T-cell (primary cell): Measurements from ENCODE around the gene C1orf141. TPM values are rescaled to one million over a fixed set of nuclear protein-coding genes. Genes with fewer than 3 reads are reported as not detected.
A peak's percentile ranks its signal among the peaks of the same experiment; 100 is the strongest.

Experiments
- ATAC-seq, 4 experiments: fragments of 200-7000 bp in 3 of 4; fragments of 150-1000 bp in 1 of 4; cut with Tn5 transposase; replicated peaks in 1 of 4; 1 replicate in 3 of 4; 2 replicates in 1 of 4; pipeline ENCODE4 v1.10.0; 2021; ENCODE audit warnings: moderate library complexity in 3 of 4, mild to moderate bottlenecking in 2 of 4, moderate number of reproducible peaks in 1 of 4
- CTCF ChIA-PET, 2 donors: fragments of 300-600 bp; sonication (Branson Sonifier 250); formaldehyde crosslinking; loops; one replicate each; lab custom pipeline; 2022; ENCODE audit warnings: antibody characterized with exemption in 2 of 2; lab: Charles Lee
- POLR2A ChIA-PET, 2 donors: fragments of 300-600 bp; sonication (Branson Sonifier 250); formaldehyde crosslinking; loops; one replicate each; lab custom pipeline; 2022; ENCODE audit warnings: antibody characterized with exemption in 2 of 2; lab: Charles Lee
- DNase-seq, 35 experiments: peaks; one replicate each; pipeline versions ENCODE4 v3.0.0 to v3.0.0-alpha.2; 2013 to 2023
- H3K27ac ChIP-seq: one replicate; pipeline ENCODE4 v1.5.1; 2013; ENCODE audit warnings: low read length
- H3K27me3 ChIP-seq, 2 experiments: replicated peaks in 1 of 2; 1 replicate in 1 of 2; 2 replicates in 1 of 2; pipeline versions ENCODE4 v1.6.1 to v1.7.0; 2013; ENCODE audit warnings: low read length in 1 of 2, mixed read lengths in 1 of 2; ENCODE audit not compliant: control insufficient read depth in 2 of 2, insufficient read depth in 2 of 2; ENCODE audit errors: extremely low read depth in 1 of 2
- H3K36me3 ChIP-seq, 2 donors: 1 replicate in 1 of 2; 2 replicates in 1 of 2; pipeline versions ENCODE4 v1.6.1 to v1.7.0; 2013; ENCODE audit warnings: low read length in 1 of 2; ENCODE audit not compliant: control insufficient read depth in 2 of 2, insufficient read depth in 1 of 2; ENCODE audit errors: extremely low read depth in 1 of 2
- H3K4me1 ChIP-seq, 2 experiments: 1 replicate in 1 of 2; 2 replicates in 1 of 2; pipeline versions ENCODE4 v1.6.1 to v1.7.0; 2013; ENCODE audit warnings: low read length in 2 of 2, mixed read lengths in 1 of 2; ENCODE audit not compliant: insufficient read depth in 2 of 2, control insufficient read depth in 1 of 2; ENCODE audit errors: extremely low read depth in 1 of 2
- H3K4me3 ChIP-seq, 2 donors: 1 replicate in 1 of 2; 2 replicates in 1 of 2; pipeline versions ENCODE4 v1.5.1 to v1.7.0; 2013; ENCODE audit warnings: mild to moderate bottlenecking in 2 of 2, low read length in 1 of 2, moderate library complexity in 1 of 2; ENCODE audit not compliant: control insufficient read depth in 1 of 2; ENCODE audit errors: extremely low read depth in 1 of 2
- H3K9me3 ChIP-seq: 2 replicates; pipeline ENCODE4 v1.7.0; 2013
- H3K27ac Mint-ChIP-seq, 2 donors: one replicate each; pipeline ENCODE4 v1.8.0; 2020 to 2021; ENCODE audit warnings: mild to moderate bottlenecking in 2 of 2, mixed read lengths in 2 of 2
- H3K27me3 Mint-ChIP-seq, 2 donors: one replicate each; pipeline ENCODE4 v1.8.0; 2021 to 2022; ENCODE audit warnings: mixed read lengths in 2 of 2
- H3K36me3 Mint-ChIP-seq: one replicate; pipeline ENCODE4 v1.8.0; 2021; ENCODE audit warnings: mixed read lengths
- H3K4me1 Mint-ChIP-seq, 3 donors: one replicate each; pipeline ENCODE4 v1.8.0; 2020 to 2022; ENCODE audit warnings: mixed read lengths in 3 of 3, mild to moderate bottlenecking in 1 of 3
- H3K4me3 Mint-ChIP-seq, 3 donors: one replicate each; pipeline ENCODE4 v1.8.0; 2020 to 2022; ENCODE audit warnings: mild to moderate bottlenecking in 3 of 3, mixed read lengths in 3 of 3, moderate library complexity in 3 of 3
- H3K9me3 Mint-ChIP-seq, 3 donors: one replicate each; pipeline ENCODE4 v1.8.0; 2020 to 2022; ENCODE audit warnings: mixed read lengths in 3 of 3
- WGBS: methylation state at CpG from one replicate; pipeline ENCODE4 v1.1.5; 2013; ENCODE audit warnings: missing lambda C conversion rate; ENCODE audit not compliant: insufficient coverage; 5-methylcytosine and 5-hydroxymethylcytosine counted together
- total RNA-seq, 35 experiments: library from RNA in 6 of 35; stranded (reverse) in 6 of 35; fragments of 120-200 nt in 1 of 35; gene quantifications; one replicate each; pipeline versions ENCODE4 v1.2.1 to v1.2.4 and lab custom pipeline; 2013 to 2026

C1orf141 gene
- total RNA-seq, 5 donors from 2014 or later (not counting 1 experiment from before 2014, with no cell fraction given): not detected

DNA sequence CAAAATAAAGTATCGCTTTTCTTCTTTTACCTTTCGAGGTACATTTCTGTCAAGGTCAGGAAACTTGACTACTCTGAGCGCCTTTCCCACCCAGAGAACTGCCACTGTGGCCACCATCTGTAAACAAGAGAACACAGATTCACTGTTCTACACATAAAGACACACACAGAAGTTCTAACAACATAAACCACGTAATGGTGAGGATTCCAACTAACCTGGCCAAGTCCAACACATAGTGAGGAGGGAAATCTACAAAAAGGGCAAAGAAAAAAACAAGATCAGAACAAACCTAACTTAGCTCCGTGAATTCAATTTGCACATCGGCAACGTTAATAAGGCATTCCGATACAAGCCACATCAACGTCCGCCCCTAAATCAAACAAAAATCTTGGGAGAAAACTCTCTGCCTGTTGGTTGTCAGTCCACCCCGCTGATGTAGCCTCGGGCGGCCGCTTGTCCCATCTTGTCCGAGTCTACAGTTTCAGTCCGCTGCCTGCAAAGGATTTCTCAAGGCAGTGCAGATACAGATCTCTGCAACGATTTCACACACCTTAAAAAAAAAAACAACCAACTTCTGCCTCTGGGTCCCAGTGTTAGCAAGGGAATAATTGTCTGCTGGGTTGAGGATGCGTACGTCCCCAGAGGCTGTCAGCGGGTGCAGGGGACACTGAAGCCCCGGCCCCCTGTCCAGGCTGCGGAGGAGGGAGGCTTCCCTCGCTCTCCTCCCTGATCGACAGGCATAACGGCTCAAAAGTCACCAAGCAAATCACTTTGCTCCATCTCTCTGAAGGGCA, 81.8 kb downstream of the C1orf141 start:
- WGBS: 5% methylated on average over 19 of the region's 25 CpGs
- peaks cover 30 to 34% (median 30%) of the 10 kb centered on the region in 3 donors for H3K4me1 Mint-ChIP-seq
- POLR2A ChIA-PET: interaction anchor here in 1 of 2 donors (0.5 to 1.5 kb wide), 6 partner anchors 35 to 376 kb away, joined by 3 read pairs; partner anchors contain the start of genes DNAI4 and MIER1
- H3K36me3 Mint-ChIP-seq: peaks cover 21% of the 10 kb centered on the region
- H3K4me3 Mint-ChIP-seq: peak overlapping the region; percentile 85 to 89 (median 87)
- peak in 22 of 35 experiments; percentile 0 to 53 (median 22) for DNase-seq
- peak overlapping the region; percentile 62 for H3K27ac ChIP-seq
- peaks cover 10 to 11% of the 10 kb centered on the region in 2 experiments for H3K4me1 ChIP-seq
- no peaks in the 10 kb centered on the region for H3K27me3 Mint-ChIP-seq
- H3K9me3 Mint-ChIP-seq: no peaks in the 10 kb centered on the region
- peaks cover 0 to 15% of the 10 kb centered on the region in 2 donors for H3K36me3 ChIP-seq
- no peak for ATAC-seq
- H3K27me3 ChIP-seq: no peaks in the 10 kb centered on the region
- H3K9me3 ChIP-seq: no peaks in the 10 kb centered on the region
- H3K4me3 ChIP-seq: peak overlapping the region; percentile 88 to 92
- H3K27ac Mint-ChIP-seq: peak overlapping the region; percentile 83 to 88
- CTCF ChIA-PET: interaction anchor here (0.6 to 1.2 kb wide), 5 partner anchors 57 to 162 kb away, joined by 3 to 9 read pairs (median 5); no protein-coding TSS in a partner anchor

DNA sequence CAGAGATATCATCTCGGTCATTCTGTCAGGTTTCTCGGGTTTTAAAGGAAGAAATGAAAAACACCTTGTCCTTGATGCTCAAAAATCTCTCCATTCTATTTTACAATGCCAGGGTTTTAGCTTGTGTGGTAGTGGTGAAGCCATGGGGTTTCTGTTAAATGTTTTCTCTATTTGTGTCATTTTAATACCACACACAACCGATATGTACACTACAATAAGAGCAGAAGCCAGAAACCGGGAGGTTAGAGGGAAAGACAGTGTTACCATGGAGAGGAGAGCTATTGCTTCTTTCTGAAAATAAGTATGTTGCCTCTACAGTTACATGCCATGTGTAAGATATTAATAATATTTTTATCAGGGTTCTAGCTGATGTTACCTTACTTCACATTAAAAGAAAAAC, 83.6 kb downstream of the C1orf141 start:
- no CpG with 5 or more reads among the region's 4 CpGs for WGBS
- Mint-ChIP-seq H3K4me1 (peaks cover 30 to 39% (median 36%) of the 10 kb centered on the region in 3 donors), H3K36me3 (peaks cover 38% of the 10 kb centered on the region), H3K9me3 (no peaks in the 10 kb centered on the region), H3K4me3 (no peak overlapping the region), H3K27ac (no peak overlapping the region), H3K27me3 (no peaks in the 10 kb centered on the region)
- H3K36me3 ChIP-seq: peaks cover 0 to 32% of the 10 kb centered on the region in 2 donors
- no peaks in the 10 kb centered on the region for H3K9me3 ChIP-seq
- no peak overlapping the region for H3K4me3 ChIP-seq
- POLR2A ChIA-PET: interaction anchor here in 1 of 2 donors (0.5 to 1.4 kb wide), 2 partner anchors 10 to 140 kb away, joined by 3 to 5 read pairs; no protein-coding TSS in a partner anchor
- CTCF ChIA-PET: interaction anchor here (0.7 to 1.2 kb wide), 2 partner anchors 8 to 55 kb away, joined by 3 read pairs; no protein-coding TSS in a partner anchor
- no peak for DNase-seq
- no peak for ATAC-seq
- no peak overlapping the region for H3K27ac ChIP-seq
- H3K4me1 ChIP-seq: peaks cover 10 to 11% of the 10 kb centered on the region in 2 experiments
- H3K27me3 ChIP-seq: no peaks in the 10 kb centered on the region

DNA sequence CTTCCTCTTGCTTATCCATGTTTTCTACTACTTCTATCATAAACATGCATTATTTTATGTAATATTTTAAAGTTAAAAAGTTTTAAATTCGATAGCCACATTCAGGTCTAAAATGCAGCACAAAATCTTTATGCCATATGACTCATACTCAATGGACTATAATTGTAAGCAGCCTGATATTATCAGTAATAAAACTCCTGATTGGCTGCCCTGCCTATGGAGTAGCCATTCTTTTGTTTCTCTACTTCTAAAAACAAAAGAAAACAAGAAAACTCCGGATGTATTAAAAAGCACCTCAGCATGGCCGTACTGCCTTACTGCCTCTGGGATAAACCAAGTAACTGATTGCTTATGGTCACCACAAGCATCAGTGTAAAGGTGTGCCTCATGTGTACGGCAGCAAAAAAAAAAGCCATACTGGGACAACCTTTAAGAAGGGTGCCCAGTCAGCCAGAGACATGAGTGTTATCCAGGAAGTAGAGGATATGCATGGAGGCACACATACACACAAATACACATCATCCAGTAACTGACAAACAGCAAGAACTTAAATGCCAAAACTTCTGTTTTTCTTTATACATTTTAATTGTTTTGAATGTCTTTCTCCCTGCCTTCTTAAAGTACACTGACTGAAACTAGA, 90.0 kb downstream of the C1orf141 start:
- Histone ChIP-seq H3K4me3 (no peak overlapping the region), H3K36me3 (peaks cover 0 to 67% of the 10 kb centered on the region in 2 donors), H3K4me1 (no peaks in the 10 kb centered on the region), H3K9me3 (no peaks in the 10 kb centered on the region), H3K27ac (no peak overlapping the region), H3K27me3 (no peaks in the 10 kb centered on the region)
- peaks cover 78% of the 10 kb centered on the region for H3K36me3 Mint-ChIP-seq
- no peak for DNase-seq
- H3K4me1 Mint-ChIP-seq: peaks cover 3 to 21% (median 19%) of the 10 kb centered on the region in 3 donors
- H3K9me3 Mint-ChIP-seq: no peaks in the 10 kb centered on the region
- no peak overlapping the region for H3K27ac Mint-ChIP-seq
- POLR2A ChIA-PET: interaction anchor here (0.6 kb wide), 2 partner anchors 18 to 81 kb away, joined by 4 to 5 read pairs; no protein-coding TSS in a partner anchor
- H3K4me3 Mint-ChIP-seq: no peak overlapping the region
- no peaks in the 10 kb centered on the region for H3K27me3 Mint-ChIP-seq
- ATAC-seq: no peak
- 100% methylated on average over 2 of the region's 4 CpGs for WGBS
- CTCF ChIA-PET: interaction anchor here (0.6 to 1.4 kb wide), 4 partner anchors 167 to 1081 kb away, joined by 3 to 7 read pairs (median 3); no protein-coding TSS in a partner anchor

DNA sequence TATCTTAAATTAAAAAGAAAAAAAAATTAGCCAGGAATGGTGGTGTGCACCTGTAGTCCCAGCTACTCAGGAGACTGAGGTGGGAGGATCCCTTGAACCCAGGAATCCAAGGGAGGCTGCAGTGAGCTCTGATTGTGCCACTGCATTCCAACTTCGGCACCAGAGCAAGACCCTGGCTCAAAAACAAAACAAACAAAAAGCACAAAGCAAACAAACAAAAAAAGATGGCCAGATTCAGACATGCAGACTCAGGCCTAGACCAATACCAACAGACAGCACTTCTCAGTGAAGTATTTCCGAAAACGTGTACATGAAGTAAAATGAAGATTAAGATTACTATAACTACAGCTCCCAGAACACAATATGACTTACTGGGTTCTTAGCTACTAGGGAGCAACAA, 91.4 kb downstream of the C1orf141 start:
- H3K36me3 Mint-ChIP-seq: peaks cover 84% of the 10 kb centered on the region
- no peak for ATAC-seq
- H3K36me3 ChIP-seq: peaks cover 5 to 59% of the 10 kb centered on the region in 2 donors

More for the DNA sequence above, 91.4 kb downstream of the C1orf141 start:
- WGBS: 100% methylated on average over 1 of the region's 3 CpGs
- CTCF ChIA-PET: no interaction called here
- no peaks in the 10 kb centered on the region for H3K9me3 ChIP-seq
- Mint-ChIP-seq H3K4me3 (no peak overlapping the region), H3K27me3 (no peaks in the 10 kb centered on the region), H3K9me3 (no peaks in the 10 kb centered on the region), H3K27ac (no peak overlapping the region), H3K4me1 (peaks cover 5 to 21% (median 19%) of the 10 kb centered on the region in 3 donors)
- H3K4me1 ChIP-seq: no peaks in the 10 kb centered on the region
- H3K4me3 ChIP-seq: no peak overlapping the region
- DNase-seq: no peak
- no peak overlapping the region for H3K27ac ChIP-seq
- no peaks in the 10 kb centered on the region for H3K27me3 ChIP-seq
- POLR2A ChIA-PET: no interaction called here

Other genes with a start within 250 kb of the C1orf141 start
- 10 to 100 TPM in 1 of 5 donors, 1 to 10 TPM in 4; 5.6 to 11.7 (median 7.7) TPM for gene DNAI4, start 210.1 kb downstream of the C1orf141 start, total RNA-seq
- 10 to 100 TPM; 55.3 to 77.1 (median 58.1) TPM for gene MIER1, start 210.0 kb downstream of the C1orf141 start, total RNA-seq
- gene SLC35D1, start 80.8 kb downstream of the C1orf141 start, total RNA-seq: 10 to 100 TPM; 11.7 to 16.0 (median 15.2) TPM
- gene IL23R, start 31.5 kb upstream of the C1orf141 start, total RNA-seq: under 1 TPM in 4 of 5 donors, not detected in 1; 0.18 to 0.63 (median 0.43) TPM
- gene IL12RB2, start 172.9 kb upstream of the C1orf141 start, total RNA-seq: 1 to 10 TPM; 1.3 to 3.5 (median 2.9) TPM